Measurements from ENCODE around the gene PELO.

- TF ChIP-seq YY1 (IDR thresholded peaks at IDR 0.05; ENCODE audit: insufficient read depth, insufficient read length) (no peak), SUZ12 (IDR thresholded peaks at IDR 0.05; ENCODE audit: extremely low read depth, insufficient read depth, insufficient read length) (no peak)
These were observed 40.1 kb downstream of the PELO start for GRCh38 chr5:52827815-52828214.

Data from NT2/D1 (cell line).